Activated naive CD8-positive, alpha-beta T cell treated with anti-CD3 and anti-CD28 coated beads, Interleukin-2, amount 50 U/mL, for 24 hours (primary cell): ENCODE results near the gene PNMT.
A peak's percentile ranks its signal among the peaks of the same experiment; 100 is the strongest.

Experiments
- ATAC-seq: fragments of 150-1000 bp; cut with Tn5 transposase; one replicate; pipeline ENCODE4 v1.10.0; 2021
- DNase-seq: peaks from one replicate; pipeline ENCODE4 v3.0.0; 2021
- H3K27ac Mint-ChIP-seq: one replicate; pipeline ENCODE4 v1.8.0; 2021; ENCODE audit warnings: mild to moderate bottlenecking, mixed read lengths
- H3K27me3 Mint-ChIP-seq: one replicate; pipeline ENCODE4 v1.8.0; 2021; ENCODE audit warnings: mixed read lengths
- H3K36me3 Mint-ChIP-seq: one replicate; pipeline ENCODE4 v1.8.0; 2021; ENCODE audit warnings: low read depth, mixed read lengths
- H3K4me1 Mint-ChIP-seq: one replicate; pipeline ENCODE4 v1.8.0; 2021; ENCODE audit warnings: mixed read lengths
- H3K4me3 Mint-ChIP-seq: one replicate; pipeline ENCODE4 v1.8.0; 2021; ENCODE audit warnings: mild to moderate bottlenecking, moderate library complexity, mixed read lengths
- H3K9me3 Mint-ChIP-seq: one replicate; pipeline ENCODE4 v1.8.0; 2021; ENCODE audit warnings: mixed read lengths

The PNMT gene, protein sequence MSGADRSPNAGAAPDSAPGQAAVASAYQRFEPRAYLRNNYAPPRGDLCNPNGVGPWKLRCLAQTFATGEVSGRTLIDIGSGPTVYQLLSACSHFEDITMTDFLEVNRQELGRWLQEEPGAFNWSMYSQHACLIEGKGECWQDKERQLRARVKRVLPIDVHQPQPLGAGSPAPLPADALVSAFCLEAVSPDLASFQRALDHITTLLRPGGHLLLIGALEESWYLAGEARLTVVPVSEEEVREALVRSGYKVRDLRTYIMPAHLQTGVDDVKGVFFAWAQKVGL

DNA sequence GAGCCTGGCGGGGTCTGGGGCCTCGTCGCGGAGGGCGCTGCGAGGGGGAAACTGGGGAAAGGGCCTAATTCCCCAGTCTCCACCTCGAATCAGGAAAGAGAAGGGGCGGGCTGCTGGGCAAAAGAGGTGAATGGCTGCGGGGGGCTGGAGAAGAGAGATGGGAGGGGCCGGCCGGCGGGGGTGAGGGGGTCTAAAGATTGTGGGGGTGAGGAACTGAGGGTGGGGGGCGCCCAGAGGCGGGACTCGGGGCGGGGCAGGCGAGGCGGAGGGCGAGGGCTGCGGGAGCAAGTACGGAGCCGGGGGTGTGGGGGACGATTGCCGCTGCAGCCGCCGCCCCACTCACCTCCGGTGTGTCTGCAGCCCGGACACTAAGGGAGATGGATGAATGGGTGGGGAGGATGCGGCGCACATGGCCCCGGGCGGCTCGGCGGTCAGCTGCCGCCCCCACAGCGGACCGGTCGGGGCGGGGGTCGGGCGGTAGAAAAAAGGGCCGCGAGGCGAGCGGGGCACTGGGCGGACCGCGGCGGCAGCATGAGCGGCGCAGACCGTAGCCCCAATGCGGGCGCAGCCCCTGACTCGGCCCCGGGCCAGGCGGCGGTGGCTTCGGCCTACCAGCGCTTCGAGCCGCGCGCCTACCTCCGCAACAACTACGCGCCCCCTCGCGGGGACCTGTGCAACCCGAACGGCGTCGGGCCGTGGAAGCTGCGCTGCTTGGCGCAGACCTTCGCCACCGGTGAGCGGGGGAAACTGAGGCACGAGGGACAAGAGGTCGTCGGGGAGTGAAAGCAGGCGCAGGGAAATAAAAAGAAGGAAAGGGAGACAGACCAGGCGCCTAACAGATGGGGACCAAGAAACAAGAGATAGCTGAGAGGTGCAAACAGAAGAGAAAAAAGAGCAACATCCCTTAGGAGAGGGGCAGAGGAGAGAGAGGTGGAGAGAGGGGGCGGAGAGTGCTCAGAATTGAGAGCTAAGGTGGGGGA is at the start of gene PNMT:
Gene PNMT (plus strand): TSS at position 509 of the 980 bp plus-strand sequence. CDS start 23 bp downstream, at position 532.
- peak; percentile 82 for DNase-seq
- Mint-ChIP-seq H3K4me1 (peaks cover 16% of the 10 kb centered on the region), H3K36me3 (no peaks in the 10 kb centered on the region), H3K9me3 (no peaks in the 10 kb centered on the region), H3K4me3 (peak within 1 kb of the TSS; percentile 48), H3K27me3 (peaks cover 20% of the 10 kb centered on the region), H3K27ac (no peak within 1 kb of the TSS)
- peak; percentile 71 for ATAC-seq

DNA sequence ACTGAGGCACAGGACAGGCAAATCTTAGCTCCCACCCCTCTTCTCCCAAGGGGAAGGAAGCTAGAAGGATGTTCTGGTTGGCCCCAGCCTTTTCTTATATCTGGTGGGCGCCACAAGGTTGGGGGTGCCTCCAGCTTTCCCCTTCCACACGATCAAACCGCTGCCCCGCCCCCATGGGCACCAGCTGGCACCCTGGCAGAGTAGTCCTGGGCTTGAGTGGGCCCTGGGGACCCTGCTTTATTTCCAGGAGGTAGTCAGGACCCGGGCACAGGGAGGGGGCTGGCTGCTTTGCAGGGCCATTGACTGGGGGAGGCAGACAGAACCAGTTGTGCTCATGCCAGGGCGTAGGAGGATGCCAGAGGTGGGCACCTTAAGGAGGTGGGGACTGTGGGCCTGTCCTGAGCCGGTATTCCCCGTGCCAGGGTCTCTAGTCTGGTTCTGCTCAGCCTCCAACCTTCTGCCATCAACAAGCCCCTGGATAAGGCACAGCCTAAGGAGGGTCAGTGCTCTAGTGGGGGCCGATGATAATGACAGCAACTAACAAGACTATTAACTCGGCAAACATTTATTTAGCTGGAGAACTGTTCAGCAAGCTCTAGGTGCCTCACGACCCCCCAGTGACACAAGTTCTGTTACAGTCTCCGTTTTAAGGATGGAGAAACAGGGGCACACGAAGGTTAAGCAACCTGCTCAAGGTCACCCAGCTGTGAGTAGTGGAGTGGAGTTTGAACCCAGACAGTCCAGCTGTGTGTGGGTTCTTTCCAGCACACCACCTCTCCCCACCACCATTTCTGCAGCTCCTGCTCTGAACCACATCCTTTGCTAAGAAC is 49.1 kb upstream of the PNMT start:
- Mint-ChIP-seq H3K36me3 (no peaks in the 10 kb centered on the region), H3K4me3 (no peak overlapping the region), H3K9me3 (no peaks in the 10 kb centered on the region), H3K27ac (no peak overlapping the region), H3K27me3 (peaks cover 22% of the 10 kb centered on the region), H3K4me1 (peaks cover 20% of the 10 kb centered on the region)
- no peak for ATAC-seq
- DNase-seq: no peak

DNA sequence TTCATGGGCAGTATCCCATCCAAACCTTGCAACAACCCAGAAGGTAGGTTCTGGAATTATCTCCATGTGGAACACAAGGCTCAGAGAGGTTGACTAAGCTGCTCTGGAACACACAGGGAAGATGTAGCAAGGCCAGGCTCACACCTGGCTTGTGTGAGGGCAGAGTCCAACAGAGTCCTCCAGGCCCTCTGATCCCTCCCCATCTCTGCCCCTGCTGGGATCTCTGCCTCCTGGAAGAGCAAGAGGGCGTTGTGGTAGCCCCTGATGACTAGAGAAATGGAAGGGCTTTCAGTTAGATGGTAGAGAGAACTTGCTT is 48.5 kb upstream of the PNMT start:
- no peak overlapping the region for H3K27ac Mint-ChIP-seq
- H3K27me3 Mint-ChIP-seq: peaks cover 20% of the 10 kb centered on the region
- DNase-seq: no peak
- H3K9me3 Mint-ChIP-seq: no peaks in the 10 kb centered on the region
- no peak for ATAC-seq
- H3K4me3 Mint-ChIP-seq: no peak overlapping the region
- peaks cover 20% of the 10 kb centered on the region for H3K4me1 Mint-ChIP-seq
- H3K36me3 Mint-ChIP-seq: no peaks in the 10 kb centered on the region

- DNase-seq (peak; percentile 88), ATAC-seq (peak; percentile 45)
- H3K36me3 Mint-ChIP-seq: no peaks in the 10 kb centered on the region
- no peaks in the 10 kb centered on the region for H3K9me3 Mint-ChIP-seq
- H3K27me3 Mint-ChIP-seq: peaks cover 21% of the 10 kb centered on the region
- peak overlapping the region; percentile 77 for H3K27ac Mint-ChIP-seq
- H3K4me3 Mint-ChIP-seq: peak overlapping the region; percentile 48
- H3K4me1 Mint-ChIP-seq: peaks cover 23% of the 10 kb centered on the region
These were observed 46.5 kb upstream of the PNMT start for GRCh38 chr17:39621523-39622379.

DNA sequence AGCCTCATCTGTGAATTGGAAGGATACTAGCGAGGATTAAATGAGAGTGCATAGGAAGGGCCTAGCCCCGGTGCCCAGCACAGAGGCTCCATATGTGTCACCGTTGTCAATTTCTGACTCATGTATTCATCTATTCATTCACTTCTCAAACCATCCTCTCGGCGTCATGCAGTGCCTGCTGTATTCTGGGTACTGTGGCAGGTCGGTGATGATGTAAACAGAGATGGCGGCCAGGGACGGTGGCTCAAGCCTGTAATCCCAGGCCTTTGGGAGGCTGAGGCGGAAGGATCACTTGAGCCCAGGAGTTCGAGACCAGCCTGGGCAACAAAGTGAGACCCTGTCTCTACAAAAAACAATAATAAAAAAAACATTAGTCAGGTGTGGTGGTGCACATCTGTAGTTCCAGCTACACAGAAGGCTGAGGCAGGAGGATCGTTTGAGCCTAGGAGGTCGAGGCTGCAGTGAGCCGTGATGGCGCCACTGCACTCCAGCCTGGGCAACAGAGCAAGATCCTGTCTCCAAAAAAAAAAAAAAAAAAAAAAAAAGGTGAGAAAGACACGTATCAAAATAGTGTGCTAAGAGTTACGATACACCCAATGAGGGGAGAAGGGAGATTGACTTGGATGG is 45.8 kb upstream of the PNMT start:
- Mint-ChIP-seq H3K4me3 (peak overlapping the region; percentile 48), H3K27me3 (peaks cover 23% of the 10 kb centered on the region), H3K27ac (peak overlapping the region; percentile 77), H3K36me3 (no peaks in the 10 kb centered on the region), H3K4me1 (peaks cover 23% of the 10 kb centered on the region), H3K9me3 (no peaks in the 10 kb centered on the region)
- ATAC-seq (peak; percentile 62), DNase-seq (peak; percentile 35)

DNA sequence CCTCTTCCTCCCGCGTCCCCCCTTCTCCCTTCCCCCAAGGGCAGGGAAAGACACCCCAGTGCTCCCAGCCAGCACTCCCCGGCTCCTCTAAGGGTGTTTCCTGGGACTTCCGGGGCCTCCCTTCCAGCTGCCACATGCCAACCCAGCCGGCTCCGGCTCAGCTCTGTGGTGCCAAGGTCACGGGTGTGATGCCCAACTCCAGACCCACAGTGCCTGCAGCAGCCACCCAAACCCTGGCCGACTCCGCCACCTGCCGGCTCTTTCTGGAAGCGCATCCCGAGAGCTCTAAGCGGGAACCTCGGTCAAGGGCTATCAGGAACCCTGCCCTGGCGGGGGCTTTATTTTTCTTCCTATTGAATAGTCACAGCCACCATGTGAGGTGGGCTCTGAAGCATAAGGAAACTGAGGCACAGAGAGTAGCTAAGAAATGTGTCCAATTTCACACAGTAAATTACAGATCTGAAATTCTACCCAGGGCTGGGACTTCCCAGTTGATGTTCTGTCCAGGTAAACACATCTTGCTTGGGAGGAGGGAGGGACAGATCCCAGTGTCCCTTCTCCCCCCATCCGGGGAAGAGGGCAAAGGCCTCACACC is 44.8 kb upstream of the PNMT start:
- no peak overlapping the region for H3K27ac Mint-ChIP-seq
- H3K4me3 Mint-ChIP-seq: no peak overlapping the region
- peaks cover 31% of the 10 kb centered on the region for H3K27me3 Mint-ChIP-seq
- no peaks in the 10 kb centered on the region for H3K9me3 Mint-ChIP-seq
- ATAC-seq (peak; percentile 56), DNase-seq (peak; percentile 94)
- peaks cover 23% of the 10 kb centered on the region for H3K4me1 Mint-ChIP-seq
- no peaks in the 10 kb centered on the region for H3K36me3 Mint-ChIP-seq

GRCh38 chr17:39624313-39624712 is 43.9 kb upstream of the PNMT start:
- Mint-ChIP-seq H3K36me3 (no peaks in the 10 kb centered on the region), H3K27ac (no peak overlapping the region), H3K9me3 (no peaks in the 10 kb centered on the region), H3K4me1 (peaks cover 23% of the 10 kb centered on the region), H3K27me3 (peaks cover 34% of the 10 kb centered on the region), H3K4me3 (no peak overlapping the region)
- ATAC-seq: no peak
- no peak for DNase-seq

DNA sequence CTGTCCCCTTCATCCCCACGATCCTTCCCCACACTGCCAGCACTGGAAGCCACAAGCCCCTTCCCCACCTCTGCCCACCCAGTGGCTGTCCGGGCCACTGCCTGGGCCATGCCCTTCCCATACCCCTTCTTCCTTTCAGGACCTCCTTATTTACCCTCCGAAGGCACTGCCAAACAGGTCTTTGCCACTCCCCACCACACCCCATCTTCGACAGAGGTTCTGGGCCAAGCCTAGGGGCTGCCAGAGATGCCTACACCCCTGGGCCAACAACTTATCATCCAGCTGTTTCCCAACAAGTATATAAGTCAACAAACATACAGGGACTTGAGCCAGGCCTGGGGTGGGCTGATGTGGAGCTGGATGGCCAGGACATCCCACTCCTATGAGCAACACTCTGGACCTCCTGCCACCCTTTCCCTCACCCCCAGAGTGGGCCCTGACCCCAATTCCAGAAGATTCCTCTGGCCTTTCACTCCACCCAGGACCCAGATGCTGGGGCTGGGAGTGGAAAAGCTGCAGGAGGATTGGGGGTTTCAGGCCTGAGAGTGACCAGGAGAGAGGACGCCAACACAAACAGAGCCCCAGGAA is 43.0 kb upstream of the PNMT start:
- no peak for DNase-seq
- no peak overlapping the region for H3K27ac Mint-ChIP-seq
- no peaks in the 10 kb centered on the region for H3K36me3 Mint-ChIP-seq
- no peaks in the 10 kb centered on the region for H3K9me3 Mint-ChIP-seq
- H3K27me3 Mint-ChIP-seq: peaks cover 34% of the 10 kb centered on the region
- no peak overlapping the region for H3K4me3 Mint-ChIP-seq
- peaks cover 23% of the 10 kb centered on the region for H3K4me1 Mint-ChIP-seq
- no peak for ATAC-seq

DNA sequence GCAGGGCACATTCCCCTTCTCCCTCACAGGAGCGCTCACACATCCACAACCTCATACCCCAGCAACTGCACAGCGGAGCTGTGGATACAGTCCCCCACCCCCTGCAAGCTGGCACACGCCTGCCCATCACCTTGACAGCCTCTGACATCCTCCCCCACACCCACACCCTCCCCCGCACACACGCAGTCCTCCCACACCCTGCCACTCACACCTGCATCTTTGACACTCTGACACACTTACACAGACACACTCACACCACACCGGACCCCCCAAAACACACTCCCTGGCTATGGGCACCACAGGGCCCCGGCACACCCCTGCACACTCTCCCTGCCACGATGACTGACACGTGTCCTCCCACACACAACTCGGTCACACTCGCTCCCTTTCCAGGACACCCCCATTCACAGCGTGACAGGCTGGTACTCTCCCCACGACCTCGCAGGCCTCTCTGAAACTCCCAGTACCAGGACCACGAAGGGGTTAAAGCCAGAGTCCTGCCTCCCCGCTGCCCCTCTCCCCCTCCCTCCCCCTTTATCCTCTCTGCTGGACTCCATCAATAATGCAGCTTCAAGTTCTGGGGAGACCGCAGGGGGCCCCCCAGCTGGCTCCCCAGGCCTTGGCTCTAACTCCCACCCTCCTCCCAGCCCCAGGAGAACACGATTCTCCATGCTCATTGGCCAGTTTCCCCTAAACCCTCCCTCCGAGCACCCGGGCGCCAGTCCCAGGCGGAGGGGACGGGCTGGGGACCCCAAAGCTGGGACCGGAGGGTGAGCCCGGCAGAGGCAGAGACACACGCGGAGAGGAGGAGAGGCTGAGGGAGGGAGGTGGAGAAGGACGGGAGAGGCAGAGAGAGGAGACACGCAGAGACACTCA is 41.8 kb upstream of the PNMT start, which contains the start of gene PPP1R1B:
Gene PPP1R1B (plus strand): TSS at position 782 of the 876 bp plus-strand sequence. CDS start 441 bp downstream, outside the sequence.
- Mint-ChIP-seq H3K36me3 (no peaks in the 10 kb centered on the region), H3K9me3 (no peaks in the 10 kb centered on the region), H3K4me1 (peaks cover 23% of the 10 kb centered on the region), H3K4me3 (peak within 1 kb of the TSS; percentile 45), H3K27me3 (peaks cover 37% of the 10 kb centered on the region), H3K27ac (no peak within 1 kb of the TSS)
- DNase-seq (peak; percentile 32), ATAC-seq (no peak)

DNA sequence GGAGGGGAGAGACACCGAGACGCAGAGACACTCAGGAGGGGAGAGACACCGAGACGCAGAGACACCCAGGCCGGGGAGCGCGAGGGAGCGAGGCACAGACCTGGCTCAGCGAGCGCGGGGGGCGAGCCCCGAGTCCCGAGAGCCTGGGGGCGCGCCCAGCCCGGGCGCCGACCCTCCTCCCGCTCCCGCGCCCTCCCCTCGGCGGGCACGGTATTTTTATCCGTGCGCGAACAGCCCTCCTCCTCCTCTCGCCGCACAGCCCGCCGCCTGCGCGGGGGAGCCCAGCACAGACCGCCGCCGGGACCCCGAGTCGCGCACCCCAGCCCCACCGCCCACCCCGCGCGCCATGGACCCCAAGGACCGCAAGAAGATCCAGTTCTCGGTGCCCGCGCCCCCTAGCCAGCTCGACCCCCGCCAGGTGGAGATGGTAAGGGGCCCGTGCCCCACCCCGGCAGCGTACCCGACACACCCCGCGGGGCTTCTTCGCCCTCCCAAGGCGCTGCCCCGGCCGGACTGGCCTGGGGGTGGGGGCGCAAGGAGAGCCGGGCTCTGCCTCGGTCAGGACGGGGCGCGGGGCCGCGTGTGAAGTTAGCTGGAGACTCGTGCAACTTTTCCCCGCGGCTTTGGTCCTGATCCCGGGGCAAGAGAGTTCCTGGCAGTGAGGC is 41.1 kb upstream of the PNMT start:
- no peaks in the 10 kb centered on the region for H3K36me3 Mint-ChIP-seq
- no peaks in the 10 kb centered on the region for H3K9me3 Mint-ChIP-seq
- ATAC-seq: no peak
- H3K27ac Mint-ChIP-seq: no peak overlapping the region
- H3K27me3 Mint-ChIP-seq: peaks cover 42% of the 10 kb centered on the region
- H3K4me3 Mint-ChIP-seq: peak overlapping the region; percentile 45
- DNase-seq: no peak
- H3K4me1 Mint-ChIP-seq: peaks cover 21% of the 10 kb centered on the region

DNA sequence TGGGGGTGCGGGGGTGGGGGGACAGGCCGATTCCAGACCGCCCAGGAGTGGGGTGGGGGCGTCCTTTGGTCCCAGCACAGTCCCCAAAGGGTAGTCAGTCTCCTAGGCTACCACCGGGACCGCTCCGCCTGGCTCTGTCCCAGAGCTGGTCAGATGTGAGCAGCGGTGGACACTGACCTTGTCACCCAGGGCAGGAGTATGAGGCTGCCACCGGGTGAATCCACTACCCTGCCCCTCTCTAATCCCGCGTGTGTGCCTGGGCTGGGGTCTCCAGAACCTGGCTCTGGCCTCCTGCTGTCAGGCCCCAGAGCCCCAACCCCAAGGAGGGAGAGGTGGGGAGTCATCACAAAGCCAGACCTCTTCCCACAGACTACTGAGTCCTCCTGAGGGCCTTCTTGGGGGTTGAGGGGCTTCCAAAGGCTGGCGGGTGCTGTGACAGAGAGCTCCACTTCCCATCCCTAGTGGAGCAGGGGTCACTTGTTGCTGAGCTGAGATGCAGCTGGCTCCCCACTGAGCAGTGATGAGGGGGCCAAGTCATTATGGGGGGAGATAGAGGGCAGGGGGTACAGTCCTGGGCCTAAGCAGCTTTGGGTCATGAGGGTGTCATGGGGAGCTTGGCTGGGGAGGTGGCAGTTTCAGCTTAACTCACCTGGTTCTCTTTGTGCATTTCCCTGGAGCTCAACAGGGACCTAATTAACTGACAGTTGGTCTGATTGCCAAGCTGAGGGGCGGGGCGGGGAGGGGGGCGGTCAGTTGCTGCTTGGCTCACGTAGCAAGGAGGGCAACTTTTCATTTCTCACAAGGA is 40.3 kb upstream of the PNMT start:
- Mint-ChIP-seq H3K27me3 (peaks cover 42% of the 10 kb centered on the region), H3K4me1 (peaks cover 14% of the 10 kb centered on the region)

More for the DNA sequence above, 40.3 kb upstream of the PNMT start:
- Mint-ChIP-seq H3K4me3 (no peak overlapping the region), H3K36me3 (no peaks in the 10 kb centered on the region), H3K9me3 (no peaks in the 10 kb centered on the region), H3K27ac (no peak overlapping the region)
- DNase-seq: no peak
- no peak for ATAC-seq
